OCI-M2 (cell line): Measurements from ENCODE around the gene QRICH1.

ENCODE experiments used
- DNase-seq: peaks from one replicate; lab custom pipeline; 2025; ENCODE audit not compliant: unreplicated experiment; lab: John Stamatoyannopoulos, UW

Gene QRICH1, protein sequence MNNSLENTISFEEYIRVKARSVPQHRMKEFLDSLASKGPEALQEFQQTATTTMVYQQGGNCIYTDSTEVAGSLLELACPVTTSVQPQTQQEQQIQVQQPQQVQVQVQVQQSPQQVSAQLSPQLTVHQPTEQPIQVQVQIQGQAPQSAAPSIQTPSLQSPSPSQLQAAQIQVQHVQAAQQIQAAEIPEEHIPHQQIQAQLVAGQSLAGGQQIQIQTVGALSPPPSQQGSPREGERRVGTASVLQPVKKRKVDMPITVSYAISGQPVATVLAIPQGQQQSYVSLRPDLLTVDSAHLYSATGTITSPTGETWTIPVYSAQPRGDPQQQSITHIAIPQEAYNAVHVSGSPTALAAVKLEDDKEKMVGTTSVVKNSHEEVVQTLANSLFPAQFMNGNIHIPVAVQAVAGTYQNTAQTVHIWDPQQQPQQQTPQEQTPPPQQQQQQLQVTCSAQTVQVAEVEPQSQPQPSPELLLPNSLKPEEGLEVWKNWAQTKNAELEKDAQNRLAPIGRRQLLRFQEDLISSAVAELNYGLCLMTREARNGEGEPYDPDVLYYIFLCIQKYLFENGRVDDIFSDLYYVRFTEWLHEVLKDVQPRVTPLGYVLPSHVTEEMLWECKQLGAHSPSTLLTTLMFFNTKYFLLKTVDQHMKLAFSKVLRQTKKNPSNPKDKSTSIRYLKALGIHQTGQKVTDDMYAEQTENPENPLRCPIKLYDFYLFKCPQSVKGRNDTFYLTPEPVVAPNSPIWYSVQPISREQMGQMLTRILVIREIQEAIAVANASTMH

DNA sequence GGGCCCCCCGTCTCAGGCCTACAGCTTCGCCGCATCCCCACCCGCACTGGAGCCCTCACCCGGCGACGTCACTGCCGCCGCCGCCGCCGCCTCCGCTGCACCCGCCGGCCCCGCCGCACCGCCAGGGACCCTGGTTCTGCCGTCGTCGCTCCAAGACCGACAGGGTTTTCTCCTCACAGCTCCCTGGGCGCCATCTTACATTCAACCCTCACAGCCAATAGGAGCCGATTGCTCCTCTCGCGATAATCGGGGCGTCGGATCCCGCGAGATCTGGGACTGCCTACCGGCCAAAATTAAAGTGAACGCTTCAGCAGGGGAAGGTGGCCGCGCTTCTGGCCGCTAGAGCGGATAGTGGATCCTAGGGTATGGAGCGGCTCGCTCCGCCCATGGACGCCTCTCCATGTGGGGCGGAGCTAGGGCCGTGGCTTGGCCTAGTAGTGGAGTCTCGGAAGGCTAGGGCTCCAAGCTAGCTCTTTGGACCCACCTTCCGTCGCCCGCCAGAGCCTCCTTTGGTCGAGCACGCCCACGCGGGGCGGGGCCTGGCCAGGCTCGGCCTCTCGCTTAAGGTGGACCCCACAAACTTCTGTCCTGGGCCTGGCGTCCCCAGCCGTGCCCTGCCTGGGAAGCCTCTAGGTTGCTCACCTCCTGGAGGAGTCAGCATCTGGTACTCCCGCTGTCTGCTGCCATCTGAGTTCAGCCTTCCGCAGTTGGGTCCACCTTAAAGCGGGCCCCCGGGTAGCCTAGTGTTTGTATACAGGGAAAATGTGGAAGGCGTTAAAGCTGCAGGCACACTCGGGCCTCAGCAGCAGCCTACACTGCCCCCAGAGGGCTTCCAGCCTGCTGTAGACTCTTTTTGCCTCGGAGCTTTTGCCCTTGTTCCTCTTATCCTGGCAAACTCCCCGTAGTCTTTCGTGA is at the start of gene QRICH1:
QRICH1 (minus strand) TSS at position 219 of the 915 bp plus-strand sequence. CDS start 17,054 bp downstream, outside the sequence.
- DNase-seq, result peak; percentile 96

DNA sequence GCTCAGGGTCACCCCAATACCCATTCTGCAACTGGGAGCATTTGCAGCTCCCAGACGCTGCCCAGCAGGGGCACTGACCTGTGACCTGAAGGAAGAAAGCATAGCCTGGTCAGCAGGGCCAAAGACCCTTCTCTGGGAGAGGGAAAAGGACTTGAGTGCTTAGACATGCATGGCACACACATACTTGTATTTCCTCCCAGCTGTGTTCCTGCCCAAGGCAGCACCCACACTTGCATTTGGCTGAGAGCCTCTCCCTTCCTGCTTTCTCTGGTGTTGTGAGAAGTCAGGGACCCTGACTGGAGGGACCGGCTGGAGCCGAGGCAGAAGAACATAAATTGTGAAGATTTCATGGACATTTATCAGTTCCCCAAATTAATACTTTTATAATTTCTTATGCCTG is 46.2 kb upstream of the QRICH1 start:
- no peak for DNase-seq

DNA sequence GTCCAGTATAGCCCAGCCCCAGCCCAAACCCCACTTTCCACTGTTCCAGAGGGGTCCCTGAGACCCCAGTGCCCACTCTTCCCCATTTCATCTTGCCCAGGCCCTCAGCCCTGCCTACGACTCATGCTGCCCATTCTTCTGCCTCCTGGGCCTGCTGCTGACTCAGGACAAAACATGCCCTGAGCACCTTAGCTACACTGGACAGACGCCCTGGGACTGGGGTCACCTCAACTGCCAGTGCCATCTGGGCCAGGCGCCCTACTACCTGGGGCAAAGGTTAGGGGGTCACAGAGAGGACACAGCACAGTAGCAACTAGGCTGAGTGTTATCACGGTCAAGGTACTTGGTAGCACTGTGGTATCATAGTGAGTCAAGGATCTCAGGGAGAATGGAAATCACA is 41.6 kb upstream of the QRICH1 start:
- DNase-seq, result no peak

DNA sequence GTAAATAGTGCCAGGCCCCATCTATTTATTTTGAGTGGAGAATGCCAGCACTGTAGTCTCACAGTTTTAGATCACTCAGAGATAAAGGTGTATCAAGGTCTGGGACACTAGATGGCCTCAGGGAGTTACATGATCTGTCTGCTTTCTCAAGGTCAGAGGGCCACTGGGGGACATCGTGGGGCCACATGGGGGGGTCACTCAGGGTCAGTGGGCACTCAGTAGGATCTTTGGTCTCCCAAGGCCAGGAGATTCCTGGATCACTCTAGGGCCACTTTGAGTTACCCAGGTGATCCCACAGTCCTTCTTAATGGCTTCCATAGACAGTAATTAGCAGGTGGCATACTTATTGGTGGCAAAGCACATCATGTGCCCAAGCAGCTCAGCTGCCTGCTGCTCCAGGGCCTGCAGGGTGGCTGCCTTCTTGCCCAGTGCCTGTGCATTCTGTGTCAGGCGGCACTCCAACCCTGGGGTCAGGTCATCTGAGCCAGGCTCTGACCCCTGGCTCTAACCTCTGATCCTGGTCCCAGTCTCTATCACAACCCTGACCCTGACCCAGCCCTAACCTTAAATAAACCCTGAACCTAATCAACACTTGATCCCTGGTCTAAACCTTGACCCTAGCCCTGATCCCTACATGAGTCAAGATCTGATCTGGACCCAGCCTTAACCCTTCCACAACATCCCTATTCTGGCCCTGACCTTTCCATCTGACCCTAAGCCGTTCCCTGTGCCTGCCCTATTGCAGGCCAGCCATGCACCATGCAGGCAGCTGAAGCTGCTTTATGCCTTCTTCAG is 40.8 kb upstream of the QRICH1 start:
- no peak for DNase-seq

DNA sequence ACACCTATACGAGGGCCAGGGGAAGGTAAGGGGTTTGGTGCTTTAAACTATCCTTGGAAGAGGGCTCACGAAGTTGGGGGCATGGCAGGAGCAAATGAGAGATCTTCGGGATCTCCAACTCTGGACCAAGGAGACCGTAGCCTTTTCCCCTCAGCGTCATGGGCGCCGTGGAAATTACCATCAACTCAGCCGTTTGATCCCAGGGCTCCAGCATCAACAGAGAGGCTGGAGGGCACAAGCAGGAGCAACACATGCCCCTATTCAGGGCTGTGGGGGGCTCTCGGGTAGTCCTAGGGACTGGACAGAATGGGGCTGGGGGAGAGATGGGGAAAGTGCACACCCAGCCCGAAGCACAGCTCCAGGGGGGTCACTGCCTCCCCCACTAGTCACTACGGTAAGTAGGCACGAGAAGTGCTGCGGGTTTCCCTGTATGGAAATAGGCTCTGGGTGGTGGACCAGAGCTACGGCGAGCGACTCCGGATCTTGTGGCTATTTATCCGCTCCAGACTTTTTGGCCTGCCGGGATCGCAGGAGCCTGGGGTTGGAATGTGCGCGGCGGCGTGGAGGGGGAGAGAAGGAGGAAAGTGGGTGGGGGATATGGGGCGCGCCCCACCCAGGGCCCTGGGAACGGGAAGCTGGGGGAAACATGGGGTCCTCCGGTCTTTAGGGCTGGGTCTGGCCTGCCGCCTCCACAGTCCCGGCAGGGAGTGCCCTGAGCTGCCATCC is 39.5 kb upstream of the QRICH1 start:
- no peak for DNase-seq

DNA sequence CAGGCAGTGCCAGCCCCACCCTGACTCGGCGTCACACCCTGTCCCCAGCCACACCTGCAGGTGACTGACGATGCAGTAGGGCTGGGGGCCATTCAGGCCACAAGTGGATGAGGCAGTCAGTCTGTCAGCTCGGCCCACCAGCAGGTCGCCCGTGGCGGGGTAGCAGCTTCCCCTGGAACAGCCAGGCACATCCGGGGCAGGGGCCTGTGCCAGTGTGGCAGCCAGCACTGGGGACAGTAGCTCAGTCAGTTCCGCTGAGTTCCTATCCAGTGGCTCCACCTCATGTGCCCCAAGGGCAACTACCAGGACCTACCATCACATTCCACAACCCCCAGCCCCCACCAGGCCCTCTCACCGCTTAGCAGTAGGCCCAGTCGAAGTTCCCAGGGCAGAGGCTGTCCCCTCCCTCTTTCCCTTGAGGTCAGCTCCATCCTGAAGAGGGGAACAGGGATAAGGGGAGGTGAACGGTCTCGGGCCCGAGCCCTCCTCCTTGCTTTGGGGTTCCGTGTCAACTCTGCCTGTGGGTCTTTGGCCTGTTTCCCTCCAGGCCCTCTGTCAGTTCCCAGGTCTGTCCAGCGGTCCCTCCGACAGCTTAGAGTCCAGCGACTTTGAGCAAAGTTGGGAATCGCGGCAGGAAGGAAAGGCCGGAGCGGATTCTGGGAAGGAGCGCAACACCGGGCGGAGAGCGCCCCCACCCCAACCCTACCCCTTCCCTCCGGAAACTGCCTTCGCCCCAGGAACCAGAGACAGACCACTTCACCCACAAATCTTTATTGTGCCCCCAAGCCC is 38.8 kb upstream of the QRICH1 start, which contains the start of gene LAMB2:
LAMB2 (minus strand) TSS at position 614 of the 789 bp plus-strand sequence; CDS start at position 431, 183 bp downstream.
- no peak for DNase-seq

DNA sequence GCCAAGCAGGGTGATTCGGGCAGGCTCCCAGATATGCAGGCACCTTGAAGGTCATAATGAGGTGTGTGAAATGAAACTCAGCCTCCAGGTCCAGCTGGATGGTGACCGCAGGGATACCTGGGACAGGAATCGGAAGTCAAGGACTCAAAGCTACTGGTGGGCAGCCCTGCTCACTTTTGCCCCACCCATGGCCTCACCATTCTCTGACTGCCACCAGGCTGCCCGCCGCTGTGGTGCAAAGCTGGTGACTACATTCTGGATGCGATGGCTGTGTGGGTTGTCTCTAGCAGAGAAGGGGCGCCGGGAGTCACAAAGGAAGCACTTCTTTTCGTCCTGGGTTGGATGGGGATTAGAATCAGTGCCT is 38.2 kb upstream of the QRICH1 start:
- no peak for DNase-seq

DNA sequence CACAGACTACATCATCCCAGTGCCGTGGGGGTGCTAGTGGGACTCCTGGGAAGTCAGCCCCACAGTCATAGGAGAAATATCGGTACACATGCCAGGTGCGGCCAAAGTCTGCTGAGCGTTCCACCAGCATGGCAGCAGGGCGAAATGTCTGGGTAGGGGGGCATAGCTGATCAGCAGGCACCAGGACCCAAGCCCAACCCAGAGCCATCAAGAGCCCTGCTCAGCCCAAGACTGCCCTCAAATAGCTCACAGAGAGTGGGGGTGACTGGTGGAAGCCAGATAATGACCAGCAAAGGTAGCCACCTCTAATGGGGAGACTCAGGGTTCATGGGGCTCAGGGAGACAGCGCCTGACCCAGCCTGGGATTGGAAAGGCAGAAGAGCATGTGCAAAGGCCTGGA is 37.7 kb upstream of the QRICH1 start:
- DNase-seq, result no peak

DNA sequence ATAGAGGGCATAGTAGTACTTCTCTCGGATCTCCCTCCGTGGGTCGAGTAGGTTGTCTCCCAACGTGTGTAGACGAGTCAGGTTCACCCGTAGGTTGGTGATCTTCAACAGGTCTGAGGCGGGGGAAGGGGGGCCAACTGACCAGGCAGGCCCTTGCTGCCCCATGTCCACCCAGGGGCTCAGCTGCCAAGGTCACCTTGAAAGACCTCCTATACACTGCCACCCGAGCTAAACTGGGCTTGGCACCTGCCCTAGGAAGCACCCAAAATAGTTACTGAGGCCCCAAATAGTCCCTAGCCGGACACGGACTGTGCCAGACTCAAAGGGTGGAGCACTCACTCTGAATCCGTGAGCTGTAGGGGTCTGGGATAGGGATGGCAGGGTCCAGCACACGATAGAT is 37.2 kb upstream of the QRICH1 start:
- no peak for DNase-seq

DNA sequence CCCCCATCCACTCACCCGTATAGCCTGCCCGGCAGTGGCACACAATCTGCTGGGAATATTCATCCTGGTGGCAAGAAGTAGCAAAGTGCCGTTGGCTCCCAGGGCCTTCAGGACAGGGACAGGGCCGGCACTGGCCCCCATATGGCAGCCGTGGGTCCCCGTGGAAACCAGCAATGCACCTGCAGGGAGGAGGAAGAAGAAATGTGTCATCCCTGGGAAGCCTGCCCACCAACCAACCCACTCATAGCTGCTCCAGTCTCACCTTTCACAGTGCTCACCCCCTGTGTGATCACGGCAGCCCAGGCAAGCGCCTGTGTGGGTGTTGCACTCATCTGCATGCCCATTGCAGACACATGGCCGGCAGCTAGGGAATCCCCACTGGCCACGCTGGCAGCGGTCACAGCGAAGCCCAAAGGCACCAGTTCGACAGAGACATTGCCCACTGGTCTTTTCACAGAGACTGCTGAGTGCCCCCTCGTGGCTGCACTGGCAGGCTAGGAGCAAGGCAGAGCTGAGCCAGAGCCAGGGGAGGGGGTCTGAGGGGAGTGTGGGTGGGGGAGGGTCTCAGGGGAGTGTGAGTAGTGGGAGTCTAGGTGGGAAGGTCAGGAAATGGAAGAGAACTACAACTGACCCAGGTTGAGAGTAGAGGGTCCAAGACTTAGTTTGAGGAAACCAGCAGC is 31.3 kb upstream of the QRICH1 start:
- no peak for DNase-seq

DNA sequence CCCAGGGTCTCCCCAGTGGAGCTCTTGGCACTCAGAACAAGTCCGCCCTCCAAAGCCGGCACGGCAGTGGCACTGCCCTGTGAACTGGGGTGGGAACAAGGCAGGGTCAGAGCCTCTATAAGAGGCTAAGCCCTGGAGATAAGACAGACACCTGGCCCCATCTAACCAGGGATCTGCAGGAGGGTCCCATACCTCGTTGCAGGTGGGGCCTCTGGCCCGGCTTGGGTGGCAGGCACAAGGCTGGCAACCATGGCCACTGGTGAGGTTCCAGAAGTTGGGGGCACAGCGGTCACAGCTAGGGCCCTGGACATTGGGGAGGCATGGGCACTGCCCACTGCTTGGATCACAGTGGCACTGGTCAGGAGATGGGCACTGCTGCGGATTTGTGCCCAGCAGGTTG is 30.3 kb upstream of the QRICH1 start:
- no peak for DNase-seq

DNA sequence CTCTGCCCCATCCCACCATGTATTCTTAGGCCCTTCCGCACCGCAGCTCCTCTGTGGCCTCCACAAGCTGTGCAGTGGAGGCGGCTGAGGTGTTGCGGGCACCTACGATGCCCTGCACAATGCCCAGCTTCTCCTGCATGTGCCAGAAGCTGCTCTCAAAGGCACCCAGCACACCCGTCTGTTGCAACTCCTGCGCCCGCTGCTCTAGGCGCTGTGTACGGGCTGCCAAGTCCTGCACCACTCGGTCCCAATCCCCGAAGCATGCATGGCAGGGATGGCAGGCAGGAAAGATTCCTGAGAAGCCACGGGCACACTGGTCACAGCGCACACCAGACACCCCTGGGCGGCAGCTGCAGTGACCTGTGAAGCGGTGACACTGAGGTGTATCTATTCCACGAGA is 29.8 kb upstream of the QRICH1 start:
- DNase-seq, result no peak

DNA sequence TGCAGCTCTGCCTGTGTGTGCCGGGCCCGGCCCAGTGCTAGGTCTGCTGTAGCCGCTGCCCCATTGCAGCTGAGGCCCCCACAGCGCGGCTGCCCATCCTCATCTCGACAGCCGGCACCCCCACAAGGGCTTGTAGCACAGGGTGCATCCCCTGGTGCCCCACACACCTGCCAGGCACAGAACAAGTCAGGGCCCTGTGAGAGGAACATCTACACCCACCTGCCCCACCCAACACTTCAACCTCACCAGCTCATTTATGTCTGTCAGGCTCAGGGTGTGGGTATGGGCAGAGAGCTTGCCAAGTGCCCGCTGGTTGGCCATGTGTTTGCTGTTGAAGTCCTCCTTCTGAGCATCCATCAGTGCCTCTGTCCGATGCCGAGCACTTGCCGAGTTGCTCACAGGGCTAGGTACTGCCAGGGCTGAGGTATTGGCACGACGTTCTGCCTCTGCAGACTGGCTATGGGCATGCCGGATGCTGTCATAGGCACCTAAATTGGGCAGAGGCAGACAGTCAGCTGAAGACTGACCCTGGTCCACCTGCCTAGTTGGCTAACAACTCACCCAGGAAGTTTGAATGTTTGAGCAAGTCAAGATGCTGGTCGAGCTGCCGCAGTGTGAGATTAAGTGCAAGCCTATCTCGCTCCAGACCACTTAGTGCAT is 29.1 kb upstream of the QRICH1 start:
- DNase-seq, result no peak

DNA sequence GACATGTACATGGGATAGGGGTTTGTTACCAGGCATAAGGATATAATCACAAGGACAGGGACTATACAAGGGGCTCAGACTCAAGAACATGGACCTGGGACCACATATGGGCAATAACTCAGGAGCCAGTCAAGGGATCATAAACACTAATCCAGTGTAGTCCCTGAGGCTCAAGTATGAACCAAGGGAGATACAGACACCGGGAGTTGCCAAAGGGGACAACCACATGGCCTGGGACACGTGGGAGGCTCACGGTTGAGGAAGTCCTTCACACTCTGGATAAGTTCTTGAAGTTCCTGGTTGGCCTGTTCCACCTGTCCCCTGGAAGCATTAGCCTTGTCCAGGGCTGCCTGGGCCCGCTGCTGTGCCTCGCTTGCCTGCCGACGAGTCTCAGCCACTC is 28.6 kb upstream of the QRICH1 start:
- no peak for DNase-seq

DNA sequence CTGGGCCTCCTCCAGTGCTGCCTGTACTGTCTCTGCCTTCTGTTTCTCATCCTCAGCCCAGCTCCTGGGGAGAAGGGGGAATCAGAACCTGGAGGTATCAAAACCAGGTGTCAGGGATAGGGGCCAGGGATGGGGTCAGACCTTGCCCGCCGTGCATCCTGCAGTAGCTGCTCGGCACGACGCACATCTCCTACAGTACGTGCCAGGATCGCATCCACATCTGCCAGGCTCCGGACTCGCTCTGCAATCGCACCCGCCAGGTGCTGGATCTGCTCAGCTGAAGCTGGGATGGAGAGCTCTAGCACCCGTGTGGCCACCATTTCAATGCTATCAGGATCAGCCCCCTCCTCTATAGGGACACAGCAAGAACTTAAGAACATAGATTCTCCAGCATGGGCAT is 28.2 kb upstream of the QRICH1 start:
- no peak for DNase-seq

DNA sequence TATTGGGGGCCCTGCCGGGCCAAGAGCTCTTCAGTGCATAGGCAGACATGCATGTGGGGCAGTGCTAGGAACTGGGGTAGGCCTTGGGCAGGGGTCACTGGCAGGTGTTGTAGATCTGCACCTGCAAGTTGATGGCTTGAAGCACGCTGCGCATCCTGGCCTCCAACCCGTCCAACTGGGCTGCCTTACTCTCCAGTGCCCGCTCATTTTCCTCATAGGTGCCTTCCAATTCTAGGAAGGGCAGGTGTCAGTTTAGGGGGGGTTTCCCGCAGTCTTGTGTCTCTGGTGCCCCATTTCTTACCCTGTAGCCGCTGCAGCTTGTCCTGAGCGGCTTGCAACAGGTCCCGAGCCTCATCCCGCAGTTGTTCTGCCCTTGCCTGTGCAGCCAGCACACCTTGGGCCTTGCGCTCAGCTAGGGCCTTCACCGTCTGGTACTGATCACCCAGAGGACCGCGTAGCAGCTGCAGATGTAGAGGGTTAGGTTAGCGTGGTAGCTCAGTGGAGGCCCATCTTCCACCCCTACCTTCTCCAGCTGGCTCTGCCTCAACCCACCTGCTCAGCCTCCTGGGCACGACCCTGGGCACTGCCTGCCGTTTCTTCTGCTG is 27.4 kb upstream of the QRICH1 start:
- DNase-seq, result no peak

DNA sequence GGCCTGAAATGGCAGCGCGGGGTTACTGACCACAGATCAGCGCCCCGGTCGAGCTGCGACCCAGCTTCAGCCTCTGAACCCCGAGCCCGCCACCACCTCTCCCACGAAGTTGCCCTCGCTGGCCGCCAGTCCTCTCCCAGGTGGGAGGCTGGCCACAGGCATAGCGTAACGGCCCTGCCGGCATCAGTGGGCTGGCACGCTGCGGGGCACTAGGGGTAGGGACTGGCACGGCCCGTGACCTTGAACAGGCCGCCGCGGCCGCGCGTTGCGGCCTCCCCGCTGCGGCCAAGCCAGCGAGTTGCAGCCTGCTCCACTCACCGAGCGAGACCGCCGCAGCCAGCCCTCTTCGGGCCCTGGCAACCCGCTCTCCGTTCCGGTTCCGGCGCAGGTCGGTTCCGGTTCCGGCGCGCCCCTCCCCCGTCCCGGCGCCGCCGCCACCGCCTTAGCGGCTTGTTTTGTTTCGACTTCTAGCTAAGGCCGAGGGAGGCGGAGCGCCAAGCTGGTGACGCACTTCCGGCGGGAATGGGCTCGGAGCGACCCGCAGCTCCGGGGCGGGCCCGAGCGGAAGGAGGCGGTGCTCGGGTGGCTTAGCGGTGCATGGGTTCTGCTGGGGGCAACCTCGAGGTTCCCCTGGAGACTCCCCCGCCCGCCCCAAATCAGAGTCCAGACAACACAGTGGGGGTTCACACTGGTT is 26.7 kb upstream of the QRICH1 start, which contains the start of gene USP19:
USP19 (minus strand) TSS at position 386 of the 694 bp plus-strand sequence. CDS start 1,678 bp downstream, outside the sequence.
- peak; percentile 15 for DNase-seq
